ENCODE results near the gene FBXL13.

GRCh38 chr7:102869195-102869594 lies 205.4 kb downstream of the FBXL13 start:
- TF ChIP-seq CTCF (conservative IDR thresholded peaks at IDR 0.05; ENCODE audit: low read depth in 2 of 2): no peak
- TF ChIP-seq EZH2 (IDR thresholded peaks at IDR 0.05; ENCODE audit: low read depth, unreplicated experiment): no peak
- no peak for TF ChIP-seq EZH2phosphoT487 (IDR thresholded peaks at IDR 0.05; ENCODE audit: unreplicated experiment)
- TF ChIP-seq POLR2AphosphoS5 (IDR thresholded peaks at IDR 0.05; ENCODE audit: low read depth): no peak
- TF ChIP-seq REST (IDR thresholded peaks at IDR 0.05; ENCODE audit: unreplicated experiment): no peak
- TF ChIP-seq CREB1 (CRISPR knock-in tag; IDR thresholded peaks at IDR 0.05; ENCODE audit: low read depth): no peak
- no peak for TF ChIP-seq ZNF462 (CRISPR knock-in tag; IDR thresholded peaks at IDR 0.05)
- TF ChIP-seq ZNF331 (CRISPR knock-in tag; IDR thresholded peaks at IDR 0.05; ENCODE audit: low read depth): no peak
- no peak for TF ChIP-seq NANOG (IDR thresholded peaks at IDR 0.05; ENCODE audit: borderline replicate concordance)
- TF ChIP-seq ZNF114 (CRISPR knock-in tag; IDR thresholded peaks at IDR 0.05): no peak
- TF ChIP-seq ETS1 (IDR thresholded peaks at IDR 0.05): no peak
- TF ChIP-seq JUNB (IDR thresholded peaks at IDR 0.05; ENCODE audit: unreplicated experiment): no peak
- TF ChIP-seq STAT1 (IDR thresholded peaks at IDR 0.05; ENCODE audit: unreplicated experiment): no peak

All from GM23338 (cell line).